Non-pigmented ciliary epithelial cell (primary cell): ENCODE data around the gene CEP135.
"Not testable (repeated sequence)": the region's sequence is repeated elsewhere in the genome, so short reads cannot be mapped to it uniquely, and the experiment has no call there.

Source experiments
- DNase-seq: peaks from one replicate; pipeline ENCODE4 v3.0.0-alpha.2; 2010; ENCODE audit warnings: low read depth

Gene CEP135

DNA sequence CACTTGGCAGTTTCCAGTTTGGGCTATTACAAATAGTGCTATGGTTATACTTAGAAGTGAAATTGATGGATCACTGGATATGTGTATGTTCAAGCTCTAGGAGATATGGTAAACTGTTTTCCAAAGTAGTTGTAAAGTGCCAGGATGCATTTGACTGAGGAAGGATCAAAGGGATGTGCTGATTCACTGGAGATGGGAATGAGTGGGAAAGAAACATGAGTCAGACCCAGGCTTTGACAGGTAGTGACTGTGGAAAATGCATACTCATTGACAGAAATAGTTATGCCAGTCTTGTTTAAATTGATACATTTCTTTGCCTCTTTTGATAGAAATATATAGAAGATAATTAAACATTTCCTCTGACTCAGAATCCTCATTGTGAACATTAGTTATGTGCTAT lies 77.9 kb downstream of the CEP135 start:
- DNase-seq: no peak

DNA sequence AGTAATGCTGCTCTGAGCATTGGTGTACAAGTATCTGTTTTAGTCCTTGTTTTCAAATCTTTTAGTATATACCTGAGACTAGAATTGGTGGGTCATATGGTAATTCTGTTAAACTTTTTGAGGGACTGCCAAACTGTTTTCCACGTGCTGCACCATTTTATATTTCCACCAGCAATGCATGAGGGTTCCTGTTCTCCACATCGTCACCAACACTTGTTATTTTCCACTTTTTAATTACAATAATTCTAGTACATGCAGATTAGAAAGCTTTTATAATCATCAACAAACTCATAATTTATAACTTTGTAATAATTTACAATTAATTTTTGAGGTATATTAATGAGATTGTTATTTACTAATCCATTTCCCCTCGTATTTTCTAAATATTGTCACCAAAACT lies 79.4 kb downstream of the CEP135 start:
- no peak for DNase-seq

GRCh38 chr4:56038487-56039162 lies 89.9 kb downstream of the CEP135 start:
- no peak for DNase-seq

DNA sequence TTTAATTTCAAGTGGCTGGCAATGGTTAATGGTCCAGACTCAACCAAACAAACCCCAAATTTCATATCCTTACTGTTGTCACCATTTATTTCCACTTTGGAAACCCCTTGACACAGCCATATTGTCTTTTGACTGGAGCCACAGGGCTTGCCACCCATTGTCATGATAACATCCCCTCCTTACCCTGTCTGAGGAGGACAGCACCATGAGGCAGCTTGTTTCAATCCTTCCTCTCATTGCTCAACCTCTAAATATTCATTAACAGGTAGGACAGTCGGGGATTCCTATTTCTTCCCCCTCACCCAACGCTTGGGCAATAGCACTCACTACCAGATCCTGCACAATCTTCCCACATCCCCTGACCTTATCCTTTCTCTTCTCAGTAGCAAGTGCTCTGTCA lies 92.1 kb downstream of the CEP135 start:
- DNase-seq: no peak

DNA sequence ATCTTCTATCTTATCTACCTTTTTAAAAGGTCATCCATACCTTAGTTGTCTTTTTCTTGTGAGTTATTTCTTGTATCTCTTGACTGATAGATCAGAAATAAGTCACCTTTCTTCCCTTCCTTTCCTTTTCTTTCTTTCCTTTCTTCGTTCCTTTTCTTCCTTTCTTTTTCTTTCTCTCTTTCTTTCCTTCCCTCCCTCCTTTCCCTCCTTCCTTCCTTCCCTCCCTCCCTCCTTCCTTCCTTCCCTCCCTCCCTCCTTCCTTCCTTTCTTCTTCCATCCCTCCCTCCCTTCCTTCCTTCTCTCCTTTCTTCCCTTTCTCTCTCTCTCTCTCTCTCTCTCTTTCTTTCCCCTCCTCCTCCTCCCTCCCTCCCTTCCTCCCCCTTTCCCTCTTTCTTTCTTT lies 93.5 kb downstream of the CEP135 start:
- DNase-seq: no peak

DNA sequence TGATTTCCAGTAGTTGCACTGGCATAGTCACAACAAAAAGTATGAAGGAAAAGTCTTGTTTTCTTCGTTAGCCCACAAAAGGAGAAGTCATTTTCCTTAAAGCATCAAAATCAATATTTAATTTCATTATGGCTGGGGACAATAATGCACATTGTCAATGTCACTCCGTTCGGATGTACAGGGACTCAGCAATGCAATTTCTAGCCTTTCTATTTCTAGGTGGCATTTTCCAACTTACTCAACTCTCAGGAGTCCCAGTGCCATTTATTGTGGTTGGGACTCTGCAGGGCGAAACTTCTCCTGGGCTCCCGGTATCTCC lies 99.6 kb downstream of the CEP135 start:
- no peak for DNase-seq

- no peak for DNase-seq
Observed at GRCh38 chr4:56048702-56049431, 100.1 kb downstream of the CEP135 start.

GRCh38 chr4:56050625-56051024 lies 101.9 kb downstream of the CEP135 start:
- no peak for DNase-seq

DNA sequence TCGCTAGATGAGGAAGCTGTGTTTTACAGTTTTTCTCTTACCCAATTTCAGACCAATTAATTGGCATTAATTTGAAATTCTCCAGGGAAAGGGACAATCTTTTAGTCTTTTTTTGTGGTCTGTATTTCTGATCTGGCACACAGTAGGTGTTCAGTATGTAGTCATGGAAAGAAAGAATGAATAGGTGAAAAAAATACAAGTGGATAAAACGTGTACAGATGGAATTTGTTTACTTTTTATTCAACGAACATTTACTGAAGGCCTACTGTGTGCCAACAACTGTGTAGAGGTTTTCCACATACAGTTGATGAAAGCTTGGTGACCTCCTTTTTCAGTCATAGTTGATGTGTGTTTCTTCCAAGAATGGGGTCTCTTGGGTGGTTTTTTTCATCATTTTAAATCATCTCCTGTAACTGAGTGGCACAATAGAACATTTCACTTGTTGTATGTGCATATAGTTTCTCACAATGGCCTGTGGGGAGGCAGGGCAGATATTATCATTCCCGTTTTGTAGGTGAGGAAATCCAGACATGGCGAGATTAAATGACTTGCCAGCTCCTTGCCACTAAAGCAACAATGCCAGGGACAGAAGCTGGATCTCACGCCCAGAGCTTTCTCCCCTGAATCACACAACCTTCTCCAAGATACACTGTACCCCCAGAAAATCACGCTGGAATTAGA lies 102.4 kb downstream of the CEP135 start:
- DNase-seq: no peak

GRCh38 chr4:56051710-56052075 lies 102.9 kb downstream of the CEP135 start:
- DNase-seq: no peak

- DNase-seq: no peak
Observed at GRCh38 chr4:56052481-56052880, 103.7 kb downstream of the CEP135 start.

DNA sequence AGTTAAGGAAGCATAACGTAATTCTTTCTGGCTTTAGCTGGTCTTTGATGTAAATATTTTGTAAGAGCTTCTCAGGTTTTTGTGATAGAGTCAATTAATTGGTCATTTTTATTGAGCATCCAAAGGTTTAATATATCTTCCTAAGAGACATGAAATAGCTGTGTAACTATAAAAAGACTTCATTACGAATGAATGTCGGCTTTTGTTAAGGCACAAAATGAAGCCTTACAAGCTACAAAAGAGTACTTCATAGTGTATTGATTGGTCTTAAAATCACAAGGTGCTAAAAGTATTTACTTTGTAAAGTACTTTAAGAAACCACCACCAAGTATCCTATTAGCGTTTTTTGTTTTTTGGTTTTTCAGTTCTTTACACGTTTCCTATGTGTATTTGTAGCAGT lies 104.2 kb downstream of the CEP135 start:
- no peak for DNase-seq

- no peak for DNase-seq
Observed at GRCh38 chr4:56055027-56055977, 106.6 kb downstream of the CEP135 start.

DNA sequence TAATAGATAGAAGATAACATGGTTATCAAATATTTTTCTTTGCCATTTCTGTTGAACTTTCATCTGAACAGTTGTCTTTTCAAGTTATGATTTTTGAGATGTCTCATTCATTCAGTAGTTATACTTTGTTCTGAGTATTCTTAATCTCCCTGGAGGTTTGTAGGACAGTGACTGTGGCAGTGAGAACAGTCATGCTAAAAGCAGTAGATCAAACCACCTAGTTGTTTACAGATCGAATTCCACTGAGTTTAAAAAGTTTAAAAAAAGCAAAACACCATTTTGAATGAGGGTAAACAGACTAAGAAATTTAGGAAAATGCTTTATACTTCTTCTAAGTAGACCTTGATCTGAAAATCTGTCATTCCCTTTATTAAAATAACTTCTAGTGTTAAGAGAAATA lies 107.2 kb downstream of the CEP135 start:
- DNase-seq: no peak

GRCh38 chr4:56058555-56058954 lies 109.8 kb downstream of the CEP135 start:
- no peak for DNase-seq

- DNase-seq: no peak
Observed at GRCh38 chr4:56060036-56060435, 111.3 kb downstream of the CEP135 start.

DNA sequence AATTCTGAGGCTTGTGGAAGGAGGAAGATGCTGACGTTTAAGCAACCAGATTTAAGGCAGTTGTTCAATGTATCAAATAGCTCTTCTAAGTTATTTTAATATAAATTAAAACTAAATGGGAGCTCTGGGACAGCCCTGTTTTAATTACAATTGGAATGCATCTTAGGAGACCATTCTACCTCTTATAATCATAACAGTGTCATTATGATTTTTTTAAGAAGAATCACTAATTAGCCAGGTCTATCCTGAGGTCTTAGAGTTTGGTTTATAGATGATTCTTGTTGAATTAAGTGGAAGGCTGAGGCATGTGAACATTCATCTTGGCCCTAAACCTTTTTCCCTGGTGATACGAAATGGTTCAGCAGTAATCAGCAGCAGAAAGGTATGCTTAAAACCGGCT lies 113.4 kb downstream of the CEP135 start:
- DNase-seq: no peak

DNA sequence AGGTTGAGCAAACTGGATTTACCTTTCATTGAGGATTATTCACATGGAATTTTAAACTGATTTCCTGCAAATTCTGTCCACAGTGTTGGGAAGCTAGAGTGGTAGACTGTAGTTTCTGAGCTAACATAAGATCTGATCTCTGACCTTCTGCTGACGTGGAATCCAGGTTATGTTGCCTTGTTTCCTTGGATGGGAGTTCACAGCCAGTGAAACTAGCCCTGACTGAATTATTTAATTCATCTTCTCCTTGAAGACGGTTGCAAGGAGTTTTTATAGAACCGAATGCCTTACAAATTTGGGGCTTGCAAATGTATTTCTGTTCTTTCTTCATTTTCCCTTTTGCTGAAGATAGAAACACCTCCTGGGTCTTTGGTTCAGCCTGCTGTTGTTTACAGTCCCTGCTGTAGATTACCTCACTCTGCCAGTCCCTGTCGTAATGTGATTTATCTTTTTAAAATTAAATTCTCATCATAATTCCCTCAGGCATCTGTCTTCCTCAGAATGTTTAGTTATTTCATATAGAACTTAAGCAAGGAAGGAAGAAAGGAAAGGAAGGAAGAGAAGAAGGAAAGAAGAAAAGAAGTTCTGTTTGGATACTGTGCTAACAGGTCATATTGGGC lies 113.9 kb downstream of the CEP135 start:
- DNase-seq: no peak

DNA sequence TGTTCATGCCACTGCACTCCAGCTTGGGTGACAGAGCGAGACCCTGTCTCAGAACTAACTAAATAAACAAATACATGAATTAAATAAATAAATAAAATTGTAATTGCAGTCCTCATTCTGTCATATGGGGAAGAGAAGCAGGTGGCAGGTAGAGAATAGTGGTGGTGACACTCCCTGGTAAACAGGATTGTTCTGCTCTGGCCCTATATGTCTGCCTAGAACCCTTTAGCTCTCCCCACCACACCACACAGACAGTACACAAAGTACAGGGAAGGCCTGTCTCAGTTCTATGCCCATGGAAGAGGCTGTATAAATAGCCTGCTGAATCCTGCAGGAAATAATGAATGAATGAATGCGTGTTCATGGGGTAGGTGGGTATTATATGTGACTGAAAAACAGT lies 117.7 kb downstream of the CEP135 start:
- no peak for DNase-seq

- DNase-seq: no peak
Observed at GRCh38 chr4:56067826-56068225, 119.1 kb downstream of the CEP135 start.

DNA sequence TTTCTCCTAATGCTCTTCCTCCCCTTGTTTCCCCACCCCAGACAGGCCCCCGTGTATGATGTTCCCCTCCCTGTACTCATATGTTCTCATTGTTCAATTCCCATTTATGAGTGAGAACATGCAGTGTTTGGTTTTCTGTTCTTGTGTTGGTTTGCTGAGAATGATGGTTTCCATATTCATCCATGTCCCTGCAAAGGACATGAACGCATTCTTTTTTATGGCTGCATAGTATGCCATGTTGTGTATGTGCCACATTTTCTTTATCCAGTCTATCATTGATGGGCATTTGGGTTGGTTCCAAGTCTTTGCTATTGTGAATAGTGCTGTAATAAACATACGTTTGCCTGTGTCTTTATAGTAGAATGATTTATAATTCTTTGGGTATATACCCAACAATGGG lies 124.0 kb downstream of the CEP135 start:
- not testable (repeated sequence) for DNase-seq

DNA sequence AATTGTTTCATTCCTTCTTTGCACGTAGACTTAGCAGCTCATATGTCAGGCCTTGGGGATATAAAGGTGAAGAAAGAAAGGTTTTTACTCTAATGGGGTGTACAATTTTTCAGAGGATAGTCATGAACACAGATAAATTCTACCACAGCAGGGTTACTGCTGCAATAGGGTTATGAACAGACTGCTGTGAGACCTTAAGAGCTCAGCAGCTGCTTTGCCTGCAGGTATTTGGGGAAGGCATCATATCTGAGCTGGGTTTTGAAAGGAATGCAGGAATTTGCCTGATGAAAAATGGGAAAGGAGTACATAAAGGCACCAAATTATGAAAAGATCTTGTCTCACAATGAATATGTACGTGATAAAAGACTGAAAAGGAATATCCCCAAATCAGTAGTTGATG lies 128.9 kb downstream of the CEP135 start:
- DNase-seq: no peak
